SU-DHL-6 (cell line): ENCODE measurements around the gene ITGA2B.

Experiments used
- H2AFZ ChIP-seq: fragments of 200-600 bp; sonication (generic); 2 replicates; pipeline ENCODE4 v1.6.1; 2014; ENCODE audit warnings: low read depth, mild to moderate bottlenecking, moderate library complexity, mixed read lengths, antibody characterized with exemption, low read length; ENCODE audit not compliant: severe bottlenecking
- H3F3A ChIP-seq: fragments of 200-600 bp; shearing (Covaris generic); 2 replicates; pipeline ENCODE4 v1.6.0; 2016; ENCODE audit warnings: antibody characterized with exemption, mild to moderate bottlenecking; ENCODE audit not compliant: insufficient read depth
- H3K27ac ChIP-seq: fragments of 200-600 bp; sonication (generic); 2 replicates; pipeline ENCODE4 v1.5.1; 2016; ENCODE audit warnings: low read depth, mild to moderate bottlenecking, low read length, moderate library complexity, mixed read lengths
- H3K27me3 ChIP-seq: fragments of 200-600 bp; sonication (generic), shearing (Covaris generic); 2 replicates; pipeline ENCODE4 v1.6.0; 2014; ENCODE audit warnings: mild to moderate bottlenecking, low read length
- H3K36me3 ChIP-seq: fragments of 200-600 bp; sonication (generic); 2 replicates; pipeline ENCODE4 v1.6.1; 2014; ENCODE audit warnings: mild to moderate bottlenecking, low read length, mixed read lengths
- H3K4me2 ChIP-seq: fragments of 300-600, 200-600 bp; shearing (Covaris generic), sonication (generic); 2 replicates; pipeline ENCODE4 v1.6.0; 2014; ENCODE audit warnings: low read length, low read depth, mild to moderate bottlenecking; ENCODE audit not compliant: poor library complexity, severe bottlenecking
- H3K4me3 ChIP-seq: fragments of 200-600 bp; sonication (generic); 2 replicates; pipeline ENCODE4 v1.5.1; 2014; ENCODE audit warnings: antibody characterized with exemption, low read length, mild to moderate bottlenecking, mixed read lengths; ENCODE audit not compliant: insufficient read depth, poor library complexity, severe bottlenecking
- H3K79me2 ChIP-seq: fragments of 200-600 bp; sonication (generic); 2 replicates; pipeline ENCODE4 v1.6.1; 2014; ENCODE audit warnings: mild to moderate bottlenecking, low read length, moderate library complexity; ENCODE audit not compliant: insufficient read depth
- H3K9ac ChIP-seq: fragments of 200-600 bp; sonication (generic); 2 replicates; pipeline ENCODE4 v1.7.0; 2014; ENCODE audit warnings: mild to moderate bottlenecking, low read length
- H3K9me2 ChIP-seq: fragments of 200-600 bp; sonication (generic); replicated peaks from 2 replicates; pipeline ENCODE4 v1.6.1; 2014; ENCODE audit warnings: low read length; ENCODE audit not compliant: insufficient read depth
- H3K9me3 ChIP-seq: fragments of 200-600 bp; sonication (generic); 2 replicates; pipeline ENCODE4 v1.6.1; 2014; ENCODE audit warnings: low read length, mixed read lengths; ENCODE audit not compliant: insufficient read depth
- H4K20me1 ChIP-seq: fragments of 200-600 bp; sonication (generic); 2 replicates; pipeline ENCODE4 v1.6.1; 2014; ENCODE audit warnings: low read depth, mild to moderate bottlenecking, antibody characterized with exemption, low read length, moderate library complexity, mixed read lengths
- EZH2phosphoT487 ChIP-seq: fragments of 200-600 bp; sonication (generic), shearing (Covaris generic); conservative IDR thresholded peaks from 2 replicates; pipeline ENCODE4 v1.6.1; 2018; ENCODE audit warnings: mild to moderate bottlenecking, antibody characterized with exemption, low read length, moderate library complexity, mixed read lengths
- TF ChIP-seq, protein P1 (sequence below): fragments of 200-600 bp; sonication (generic); IDR thresholded peaks from one replicate; pipeline ENCODE4 v1.5.1; 2017; ENCODE audit warnings: antibody characterized with exemption, mild to moderate bottlenecking, low read length, moderate library complexity; ENCODE audit not compliant: insufficient read depth, poor library complexity, severe bottlenecking

The ITGA2B gene

DNA sequence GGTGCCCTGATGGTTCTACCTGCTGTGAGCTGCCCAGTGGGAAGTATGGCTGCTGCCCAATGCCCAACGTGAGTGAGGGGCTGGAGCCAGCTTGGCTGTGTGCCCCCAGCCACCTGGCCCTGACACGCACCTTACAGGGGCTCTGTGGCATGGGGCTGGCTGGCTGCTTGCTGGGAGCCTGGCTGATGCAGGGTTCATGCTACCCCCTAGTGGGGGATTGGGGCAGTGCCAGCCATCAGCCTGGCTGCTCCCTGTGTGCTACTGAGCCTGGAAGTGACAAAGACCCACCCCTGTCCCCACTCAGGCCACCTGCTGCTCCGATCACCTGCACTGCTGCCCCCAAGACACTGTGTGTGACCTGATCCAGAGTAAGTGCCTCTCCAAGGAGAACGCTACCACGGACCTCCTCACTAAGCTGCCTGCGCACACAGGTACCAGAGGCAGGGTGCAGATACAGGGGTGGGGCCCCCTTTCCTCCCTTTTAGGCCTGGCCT lies 38.7 kb downstream of the ITGA2B start:
- H3K36me3 ChIP-seq: no peaks in the 10 kb centered on the region
- no peak overlapping the region for H3K4me2 ChIP-seq
- H3K9me2 ChIP-seq: no peaks in the 10 kb centered on the region
- peak overlapping the region; percentile 45 for H3K27ac ChIP-seq
- H3K9me3 ChIP-seq: no peaks in the 10 kb centered on the region
- no peaks in the 10 kb centered on the region for H3K27me3 ChIP-seq
- peaks cover 43% of the 10 kb centered on the region for H3F3A ChIP-seq
- no peaks in the 10 kb centered on the region for H4K20me1 ChIP-seq
- no peak overlapping the region for H2AFZ ChIP-seq
- TF ChIP-seq, protein P1, sequence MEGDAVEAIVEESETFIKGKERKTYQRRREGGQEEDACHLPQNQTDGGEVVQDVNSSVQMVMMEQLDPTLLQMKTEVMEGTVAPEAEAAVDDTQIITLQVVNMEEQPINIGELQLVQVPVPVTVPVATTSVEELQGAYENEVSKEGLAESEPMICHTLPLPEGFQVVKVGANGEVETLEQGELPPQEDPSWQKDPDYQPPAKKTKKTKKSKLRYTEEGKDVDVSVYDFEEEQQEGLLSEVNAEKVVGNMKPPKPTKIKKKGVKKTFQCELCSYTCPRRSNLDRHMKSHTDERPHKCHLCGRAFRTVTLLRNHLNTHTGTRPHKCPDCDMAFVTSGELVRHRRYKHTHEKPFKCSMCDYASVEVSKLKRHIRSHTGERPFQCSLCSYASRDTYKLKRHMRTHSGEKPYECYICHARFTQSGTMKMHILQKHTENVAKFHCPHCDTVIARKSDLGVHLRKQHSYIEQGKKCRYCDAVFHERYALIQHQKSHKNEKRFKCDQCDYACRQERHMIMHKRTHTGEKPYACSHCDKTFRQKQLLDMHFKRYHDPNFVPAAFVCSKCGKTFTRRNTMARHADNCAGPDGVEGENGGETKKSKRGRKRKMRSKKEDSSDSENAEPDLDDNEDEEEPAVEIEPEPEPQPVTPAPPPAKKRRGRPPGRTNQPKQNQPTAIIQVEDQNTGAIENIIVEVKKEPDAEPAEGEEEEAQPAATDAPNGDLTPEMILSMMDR: peak; percentile 77
- TF ChIP-seq EZH2phosphoT487: no peak
- H3K9ac ChIP-seq: no peak overlapping the region
- peaks cover 4% of the 10 kb centered on the region; the same call in 1 of the 2 replicates for H3K79me2 ChIP-seq
- no peak overlapping the region for H3K4me3 ChIP-seq

GRCh38 chr17:44349553-44350070 lies 39.8 kb downstream of the ITGA2B start:
- peak overlapping the region; percentile 97 for H3K27ac ChIP-seq
- no peak overlapping the region for H2AFZ ChIP-seq

DNA sequence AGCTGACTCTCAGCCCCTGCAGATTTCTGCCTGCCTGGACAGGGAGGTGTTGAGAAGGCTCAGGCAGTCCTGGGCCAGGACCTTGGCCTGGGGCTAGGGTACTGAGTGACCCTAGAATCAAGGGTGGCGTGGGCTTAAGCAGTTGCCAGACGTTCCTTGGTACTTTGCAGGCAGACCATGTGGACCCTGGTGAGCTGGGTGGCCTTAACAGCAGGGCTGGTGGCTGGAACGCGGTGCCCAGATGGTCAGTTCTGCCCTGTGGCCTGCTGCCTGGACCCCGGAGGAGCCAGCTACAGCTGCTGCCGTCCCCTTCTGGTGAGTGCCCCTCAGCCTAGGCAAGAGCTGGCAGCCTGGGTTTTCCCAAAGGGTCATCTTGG lies 40.5 kb downstream of the ITGA2B start:
- Histone ChIP-seq H2AFZ (no peak overlapping the region), H3F3A (peaks cover 43% of the 10 kb centered on the region), H3K9ac (peak overlapping the region; percentile 28), H3K9me3 (no peaks in the 10 kb centered on the region), H3K36me3 (no peaks in the 10 kb centered on the region), H3K4me2 (no peak overlapping the region), H3K9me2 (no peaks in the 10 kb centered on the region), H3K79me2 (peaks cover 4% of the 10 kb centered on the region; the same call in 1 of the 2 replicates), H3K4me3 (no peak overlapping the region), H3K27me3 (no peaks in the 10 kb centered on the region), H3K27ac (peak overlapping the region; percentile 97), H4K20me1 (no peaks in the 10 kb centered on the region)
- TF ChIP-seq, protein P1: no peak
- TF ChIP-seq EZH2phosphoT487: no peak

More at GRCh38 chr17:44349553-44350070, 39.8 kb downstream of the ITGA2B start:
- H4K20me1 ChIP-seq: no peaks in the 10 kb centered on the region
- no peak overlapping the region for H3K4me2 ChIP-seq
- H3K79me2 ChIP-seq: peaks cover 4% of the 10 kb centered on the region; the same call in 1 of the 2 replicates
- peaks cover 43% of the 10 kb centered on the region for H3F3A ChIP-seq
- H3K9ac ChIP-seq: no peak overlapping the region; the same call in 1 of the 2 replicates
- H3K36me3 ChIP-seq: no peaks in the 10 kb centered on the region
- no peak for TF ChIP-seq EZH2phosphoT487
- TF ChIP-seq, protein P1: no peak
- H3K4me3 ChIP-seq: no peak overlapping the region
- H3K27me3 ChIP-seq: no peaks in the 10 kb centered on the region
- H3K9me3 ChIP-seq: no peaks in the 10 kb centered on the region
- H3K9me2 ChIP-seq: no peaks in the 10 kb centered on the region
